ENCODE measurements around the gene ABL1. TPM values are rescaled to one million over a fixed set of nuclear protein-coding genes. Genes with fewer than 3 reads are reported as not detected.

Gene ABL1
- total RNA-seq, 1 donor, result 94.8 TPM

DNA sequence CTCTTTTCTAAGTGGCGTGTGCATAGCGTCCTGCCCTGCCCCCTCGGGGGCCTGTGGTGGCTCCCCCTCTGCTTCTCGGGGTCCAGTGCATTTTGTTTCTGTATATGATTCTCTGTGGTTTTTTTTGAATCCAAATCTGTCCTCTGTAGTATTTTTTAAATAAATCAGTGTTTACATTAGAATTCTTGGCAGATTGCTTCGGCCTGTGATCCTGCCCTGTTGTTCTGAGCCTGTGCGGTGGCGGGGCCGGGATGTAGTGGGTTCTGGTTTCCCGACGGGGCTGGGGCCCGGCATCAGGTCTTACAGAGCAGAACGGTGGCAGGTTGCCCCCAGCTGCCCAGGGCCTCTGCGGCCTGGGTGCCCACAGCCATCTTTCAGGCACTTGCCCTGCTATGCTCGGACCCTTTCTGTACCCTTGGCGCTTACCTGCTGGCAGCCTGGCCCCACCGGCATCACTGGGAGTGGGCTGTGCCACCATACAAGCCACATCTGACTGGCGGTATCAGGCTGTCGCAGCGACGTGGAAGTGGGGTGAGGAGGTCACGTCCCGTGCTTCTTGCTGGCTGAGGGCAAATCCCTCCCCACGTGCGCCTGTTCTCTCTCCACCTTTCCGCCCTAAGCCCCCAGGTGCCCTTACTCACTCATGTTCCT is 52.6 kb downstream of the ABL1 start:
- Histone ChIP-seq H3K27me3 (ENCODE audit: insufficient read depth, low read length) (no peaks in the 10 kb centered on the region), H3K36me3 (ENCODE audit: insufficient read depth, low read length) (peaks cover 91% of the 10 kb centered on the region), H3K4me1 (ENCODE audit: insufficient read depth, low read length) (no peaks in the 10 kb centered on the region), H3K4me3 (ENCODE audit: insufficient read depth, low read length) (no peak overlapping the region), H3K79me2 (ENCODE audit: insufficient read depth, low read length) (peaks cover 29% of the 10 kb centered on the region), H2AFZ (ENCODE audit: low read length) (no peak overlapping the region), H3K27ac (ENCODE audit: low read depth, low read length) (no peak overlapping the region), H3K4me2 (ENCODE audit: insufficient read depth, low read length) (no peak overlapping the region), H4K20me1 (ENCODE audit: insufficient read depth, low read length) (peaks cover 61% of the 10 kb centered on the region), H3K9me3 (ENCODE audit: low read depth, low read length) (no peaks in the 10 kb centered on the region)
- DNase-seq (ENCODE audit: insufficient read length, low spot score, missing footprints), result peak; percentile 48
- TF ChIP-seq CTCF (IDR thresholded peaks at IDR 0.05; ENCODE audit: extremely low read depth, low read depth, low read length), result no peak

DNA sequence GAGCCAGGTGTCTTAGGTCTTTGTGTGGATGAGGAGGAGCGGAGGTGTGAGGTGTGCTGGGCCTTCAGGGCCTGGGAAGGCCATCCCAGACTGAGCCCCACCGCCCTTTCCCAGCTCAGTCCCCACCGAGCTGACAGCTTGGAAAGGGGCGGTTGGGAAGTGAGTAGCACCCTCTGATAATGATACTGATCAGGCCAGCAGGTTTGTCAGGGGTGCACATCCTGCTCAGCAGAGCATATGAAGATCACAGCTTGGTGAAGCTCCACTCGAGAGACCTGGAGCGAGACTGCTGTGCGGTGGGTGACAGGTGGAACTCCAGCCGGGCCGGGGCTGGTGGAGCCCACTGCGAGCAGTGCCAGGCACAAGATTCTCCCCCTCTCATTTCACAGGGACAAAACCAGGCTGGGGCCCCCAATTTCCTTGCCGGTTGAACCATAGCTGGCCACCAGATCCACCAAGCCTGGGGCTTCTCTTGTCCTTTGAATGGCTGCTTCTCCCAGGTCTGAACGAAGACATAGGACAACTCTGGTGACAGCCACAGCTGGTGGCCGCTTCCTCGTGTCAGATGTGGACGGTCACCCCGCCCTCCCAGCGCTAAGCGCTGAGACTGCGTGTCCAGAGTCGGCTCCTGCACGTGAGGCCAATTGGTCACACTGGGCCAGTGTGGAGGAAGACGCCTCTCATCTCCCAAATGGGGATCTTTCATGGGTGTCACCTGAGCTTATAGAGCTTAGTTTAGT is 53.3 kb downstream of the ABL1 start:
- H3K27me3 ChIP-seq (ENCODE audit: insufficient read depth, low read length), result no peaks in the 10 kb centered on the region

DNA sequence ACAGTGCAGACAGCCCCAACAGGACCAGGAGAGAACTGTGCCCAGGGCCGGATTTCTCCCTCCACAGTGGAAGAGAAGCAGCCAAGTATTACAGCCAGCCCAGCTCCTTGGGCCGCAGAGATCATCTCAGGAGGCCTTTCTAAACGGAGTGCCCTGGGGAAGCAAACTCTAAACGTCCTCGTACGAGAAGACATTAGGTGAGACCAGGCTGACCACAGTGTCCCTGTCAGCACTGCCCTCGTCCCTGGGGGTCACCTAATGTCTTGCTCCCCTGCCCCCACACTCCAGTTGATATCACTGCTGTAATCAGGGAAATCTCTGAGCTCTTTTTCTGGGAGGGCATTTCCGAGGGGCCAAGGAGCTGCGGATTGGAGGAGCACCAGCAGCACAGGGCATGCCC is 55.1 kb downstream of the ABL1 start:
- Histone ChIP-seq H3K9me3 (ENCODE audit: low read depth, low read length) (no peaks in the 10 kb centered on the region), H3K4me1 (ENCODE audit: insufficient read depth, low read length) (no peaks in the 10 kb centered on the region), H3K27ac (ENCODE audit: low read depth, low read length) (no peak overlapping the region), H4K20me1 (ENCODE audit: insufficient read depth, low read length) (peaks cover 60% of the 10 kb centered on the region), H3K27me3 (ENCODE audit: insufficient read depth, low read length) (no peaks in the 10 kb centered on the region), H3K4me3 (ENCODE audit: insufficient read depth, low read length) (no peak overlapping the region), H2AFZ (ENCODE audit: low read length) (no peak overlapping the region), H3K36me3 (ENCODE audit: insufficient read depth, low read length) (peaks cover 78% of the 10 kb centered on the region), H3K4me2 (ENCODE audit: insufficient read depth, low read length) (no peak overlapping the region), H3K79me2 (ENCODE audit: insufficient read depth, low read length) (peaks cover 26% of the 10 kb centered on the region)
- DNase-seq (ENCODE audit: insufficient read length, low spot score, missing footprints), result peak; percentile 66
- TF ChIP-seq CTCF (IDR thresholded peaks at IDR 0.05; ENCODE audit: extremely low read depth, low read depth, low read length), result no peak

More for the DNA sequence above, 53.3 kb downstream of the ABL1 start:
- Histone ChIP-seq H4K20me1 (ENCODE audit: insufficient read depth, low read length) (peaks cover 60% of the 10 kb centered on the region), H3K4me3 (ENCODE audit: insufficient read depth, low read length) (no peak overlapping the region), H3K4me2 (ENCODE audit: insufficient read depth, low read length) (no peak overlapping the region), H3K27ac (ENCODE audit: low read depth, low read length) (no peak overlapping the region), H3K9me3 (ENCODE audit: low read depth, low read length) (no peaks in the 10 kb centered on the region), H3K4me1 (ENCODE audit: insufficient read depth, low read length) (no peaks in the 10 kb centered on the region), H3K36me3 (ENCODE audit: insufficient read depth, low read length) (peaks cover 91% of the 10 kb centered on the region), H2AFZ (ENCODE audit: low read length) (no peak overlapping the region), H3K79me2 (ENCODE audit: insufficient read depth, low read length) (peaks cover 29% of the 10 kb centered on the region)
- DNase-seq (ENCODE audit: insufficient read length, low spot score, missing footprints), result peak; percentile 75
- no peak for TF ChIP-seq CTCF (IDR thresholded peaks at IDR 0.05; ENCODE audit: extremely low read depth, low read depth, low read length)
